ENCODE measurements around the gene GIMAP5.

GIMAP5 gene

DNA sequence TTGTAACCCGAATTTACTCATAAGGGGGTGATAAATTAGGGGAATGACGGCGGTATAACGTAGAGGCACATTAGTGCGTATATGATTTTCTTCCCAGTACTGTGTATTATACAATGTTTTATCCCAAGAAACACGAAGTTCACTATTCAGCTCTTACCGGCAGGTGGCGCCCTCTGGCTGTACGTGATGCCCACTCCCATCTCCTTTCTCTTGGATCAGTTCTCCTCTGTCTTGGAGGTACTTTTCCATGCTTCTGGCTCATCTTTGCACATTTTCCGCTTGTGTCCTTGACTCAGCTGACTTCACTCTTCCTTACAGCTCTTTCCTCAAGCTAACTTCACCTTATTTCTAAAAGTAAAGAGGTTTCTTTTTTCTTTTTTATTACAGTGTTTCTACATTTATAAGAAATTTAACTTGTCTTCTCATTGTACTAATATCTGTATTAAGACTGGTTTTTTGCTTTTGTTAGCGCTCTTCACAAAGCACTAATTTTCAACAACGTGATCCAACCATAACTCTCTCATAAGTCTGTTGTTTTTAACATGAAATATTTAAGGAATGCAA lies 41.6 kb downstream of the GIMAP5 start:
- Histone ChIP-seq H3K27me3 (ENCODE audit: control insufficient read depth, insufficient read depth, low read length) (no peaks in the 10 kb centered on the region), H3K9me3 (ENCODE audit: control insufficient read depth, low read depth, low read length) (no peaks in the 10 kb centered on the region), H3K27ac (ENCODE audit: low read length) (no peak overlapping the region), H3K36me3 (ENCODE audit: control insufficient read depth, low read depth, low read length) (no peaks in the 10 kb centered on the region), H3K4me1 (ENCODE audit: control insufficient read depth, low read depth, low read length) (no peaks in the 10 kb centered on the region), H3K4me3 (ENCODE audit: low read length) (no peak overlapping the region), H3K9ac (ENCODE audit: low read length) (no peak overlapping the region)

DNA sequence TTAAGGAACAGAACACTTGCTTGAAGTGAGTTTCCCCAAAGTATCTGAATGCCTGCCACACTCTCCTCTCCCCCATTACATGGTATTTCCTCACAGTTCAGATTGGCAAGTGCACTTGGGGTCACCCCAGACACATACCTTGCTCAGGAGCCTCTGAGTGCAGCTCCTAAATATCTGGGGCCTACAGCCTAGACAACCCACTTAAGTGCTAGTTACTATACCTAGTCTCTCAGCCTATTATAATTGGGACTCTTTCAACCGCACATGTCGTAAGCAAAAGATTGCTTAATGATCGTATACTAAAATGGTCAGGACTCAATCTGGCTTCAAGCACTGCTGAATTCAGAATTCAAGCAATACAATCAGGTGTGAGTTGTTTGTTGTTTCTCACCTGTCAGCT lies 43.1 kb downstream of the GIMAP5 start:
- Histone ChIP-seq H3K27me3 (ENCODE audit: control insufficient read depth, insufficient read depth, low read length) (no peaks in the 10 kb centered on the region), H3K9me3 (ENCODE audit: control insufficient read depth, low read depth, low read length) (no peaks in the 10 kb centered on the region), H3K4me1 (ENCODE audit: control insufficient read depth, low read depth, low read length) (no peaks in the 10 kb centered on the region), H3K9ac (ENCODE audit: low read length) (no peak overlapping the region), H3K27ac (ENCODE audit: low read length) (no peak overlapping the region), H3K36me3 (ENCODE audit: control insufficient read depth, low read depth, low read length) (no peaks in the 10 kb centered on the region), H3K4me3 (ENCODE audit: low read length) (no peak overlapping the region)

DNA sequence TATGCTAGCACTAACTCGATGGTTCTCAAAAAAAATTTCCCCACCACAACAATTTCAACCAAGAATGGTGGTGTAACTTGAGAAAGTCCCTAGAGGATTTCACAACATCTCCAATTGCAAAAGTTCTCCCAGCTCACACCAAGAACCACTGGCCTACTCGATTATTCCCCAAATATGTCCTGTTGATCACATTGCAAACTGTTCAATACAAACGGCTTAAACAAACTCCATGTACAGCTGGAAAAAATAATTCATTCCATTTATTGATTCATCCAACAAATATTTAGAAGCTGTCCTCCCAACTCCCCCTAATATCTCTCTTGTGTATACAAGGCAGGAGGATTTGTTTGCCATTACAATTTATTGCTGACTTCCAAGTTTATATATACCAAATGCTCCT lies 43.9 kb downstream of the GIMAP5 start:
- H3K36me3 ChIP-seq (ENCODE audit: control insufficient read depth, low read depth, low read length): no peaks in the 10 kb centered on the region
- H3K27me3 ChIP-seq (ENCODE audit: control insufficient read depth, insufficient read depth, low read length): no peaks in the 10 kb centered on the region
- no peaks in the 10 kb centered on the region for H3K4me1 ChIP-seq (ENCODE audit: control insufficient read depth, low read depth, low read length)
- H3K27ac ChIP-seq (ENCODE audit: low read length): no peak overlapping the region
- no peak overlapping the region for H3K4me3 ChIP-seq (ENCODE audit: low read length)
- H3K9ac ChIP-seq (ENCODE audit: low read length): no peak overlapping the region
- no peaks in the 10 kb centered on the region for H3K9me3 ChIP-seq (ENCODE audit: control insufficient read depth, low read depth, low read length)

GRCh38 chr7:150781961-150782360 lies 44.7 kb downstream of the GIMAP5 start:
- Histone ChIP-seq H3K9me3 (ENCODE audit: control insufficient read depth, low read depth, low read length) (no peaks in the 10 kb centered on the region), H3K27me3 (ENCODE audit: control insufficient read depth, insufficient read depth, low read length) (no peaks in the 10 kb centered on the region), H3K27ac (ENCODE audit: low read length) (no peak overlapping the region), H3K4me3 (ENCODE audit: low read length) (no peak overlapping the region), H3K36me3 (ENCODE audit: control insufficient read depth, low read depth, low read length) (no peaks in the 10 kb centered on the region), H3K4me1 (ENCODE audit: control insufficient read depth, low read depth, low read length) (no peaks in the 10 kb centered on the region), H3K9ac (ENCODE audit: low read length) (no peak overlapping the region)

DNA sequence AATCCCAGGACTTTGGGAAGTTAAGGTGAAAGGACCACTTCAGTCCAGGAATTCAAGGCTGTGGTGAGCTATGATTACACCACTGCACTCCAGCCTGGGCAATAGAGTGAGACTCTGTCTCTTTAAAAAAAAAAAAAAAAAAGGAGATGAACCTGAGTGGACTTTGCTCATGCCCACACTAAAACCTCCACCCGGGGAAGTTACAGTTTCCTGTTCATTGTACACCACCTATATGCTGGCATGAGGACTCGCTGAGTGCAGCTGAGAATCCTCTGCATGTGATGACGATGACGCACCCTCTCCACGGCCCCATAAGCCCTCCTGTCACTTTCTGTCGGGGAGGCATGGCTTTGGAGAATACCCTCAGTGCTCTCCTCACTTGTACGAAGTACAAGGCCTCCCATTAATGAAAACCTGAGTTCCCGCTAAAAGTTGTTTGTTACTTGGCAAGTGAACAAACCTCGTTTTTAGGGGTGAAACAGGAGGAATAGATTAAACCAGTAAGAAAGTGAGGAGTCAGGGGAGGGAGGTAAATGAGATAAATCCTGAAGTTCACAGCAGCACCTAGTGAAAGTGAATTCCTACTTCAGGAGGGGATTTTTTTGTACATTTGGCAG lies 47.0 kb downstream of the GIMAP5 start:
- Histone ChIP-seq H3K9ac (ENCODE audit: low read length) (no peak overlapping the region), H3K27ac (ENCODE audit: low read length) (no peak overlapping the region), H3K9me3 (ENCODE audit: control insufficient read depth, low read depth, low read length) (no peaks in the 10 kb centered on the region), H3K36me3 (ENCODE audit: control insufficient read depth, low read depth, low read length) (no peaks in the 10 kb centered on the region), H3K4me3 (ENCODE audit: low read length) (no peak overlapping the region), H3K4me1 (ENCODE audit: control insufficient read depth, low read depth, low read length) (no peaks in the 10 kb centered on the region), H3K27me3 (ENCODE audit: control insufficient read depth, insufficient read depth, low read length) (no peaks in the 10 kb centered on the region)

DNA sequence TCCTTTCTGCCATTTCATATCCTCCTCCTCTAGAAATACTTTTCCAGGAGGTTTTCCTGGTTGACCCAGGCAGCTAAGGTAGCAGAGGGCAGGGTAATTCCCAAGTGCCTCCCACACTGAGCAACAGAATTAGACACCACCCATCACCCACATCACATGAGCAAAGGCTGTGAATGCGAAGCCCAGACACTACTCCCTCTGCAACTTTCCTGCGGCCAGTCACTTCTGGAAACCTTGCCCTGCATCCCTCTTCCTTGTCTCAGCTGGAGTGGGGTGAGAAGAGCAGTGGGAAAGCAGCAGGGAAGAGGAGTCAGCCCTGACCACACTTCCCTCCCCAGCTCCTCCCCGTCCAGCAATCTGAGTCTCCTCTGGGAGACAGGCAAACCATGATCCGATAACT lies 47.7 kb downstream of the GIMAP5 start:
- H3K36me3 ChIP-seq (ENCODE audit: control insufficient read depth, low read depth, low read length): no peaks in the 10 kb centered on the region
- no peaks in the 10 kb centered on the region for H3K4me1 ChIP-seq (ENCODE audit: control insufficient read depth, low read depth, low read length)
- H3K27me3 ChIP-seq (ENCODE audit: control insufficient read depth, insufficient read depth, low read length): no peaks in the 10 kb centered on the region
- no peak overlapping the region for H3K4me3 ChIP-seq (ENCODE audit: low read length)
- no peak overlapping the region for H3K9ac ChIP-seq (ENCODE audit: low read length)
- H3K27ac ChIP-seq (ENCODE audit: low read length): no peak overlapping the region
- no peaks in the 10 kb centered on the region for H3K9me3 ChIP-seq (ENCODE audit: control insufficient read depth, low read depth, low read length)

DNA sequence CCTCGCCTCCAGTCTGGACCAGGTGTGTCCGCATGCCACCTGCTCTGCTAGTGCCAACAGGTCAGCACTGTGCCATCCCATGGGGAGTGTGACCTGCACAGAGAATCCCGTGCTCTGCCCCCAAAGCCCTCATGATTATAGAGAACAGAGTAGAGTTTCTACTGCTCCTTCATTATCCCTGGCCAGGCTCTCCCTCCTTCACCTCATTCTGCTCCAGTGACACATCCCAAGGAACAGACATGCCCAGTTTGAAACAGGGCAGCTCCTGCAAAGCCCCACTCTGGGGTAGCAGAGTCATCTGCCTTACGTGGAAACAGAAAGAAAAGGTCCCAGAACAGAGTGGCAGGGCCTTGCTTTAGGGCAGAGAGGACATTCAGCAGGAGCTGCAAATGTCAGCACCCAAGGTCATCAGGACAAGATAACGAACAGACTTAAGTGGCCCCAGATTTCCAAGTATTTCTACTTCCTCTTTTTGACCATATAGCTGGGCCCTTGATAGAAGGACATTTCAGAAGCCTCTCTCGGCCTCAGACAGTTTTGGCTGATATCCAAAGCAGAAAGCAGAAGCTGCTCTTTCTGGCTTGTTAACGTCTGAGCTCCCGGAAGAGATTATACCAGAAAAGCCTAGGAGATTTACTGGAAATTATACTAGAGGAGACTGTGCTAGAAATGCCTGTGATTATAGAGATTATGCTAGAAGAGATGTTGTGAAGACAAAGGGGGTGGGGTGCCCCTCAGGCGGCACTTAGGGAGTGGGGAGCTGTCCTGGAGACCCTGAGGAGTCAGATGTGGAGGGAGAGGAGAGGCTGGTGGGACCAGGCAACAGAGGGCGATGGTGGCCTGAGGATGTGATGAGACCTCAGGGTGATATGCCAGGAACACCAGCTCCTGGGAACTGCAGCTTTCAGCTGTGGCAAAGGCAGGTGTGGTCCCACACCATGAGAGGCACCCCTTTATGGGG lies 50.4 kb downstream of the GIMAP5 start:
- Histone ChIP-seq H3K9me3 (ENCODE audit: control insufficient read depth, low read depth, low read length) (no peaks in the 10 kb centered on the region), H3K27me3 (ENCODE audit: control insufficient read depth, insufficient read depth, low read length) (no peaks in the 10 kb centered on the region), H3K27ac (ENCODE audit: low read length) (no peak overlapping the region)

GRCh38 chr7:150788474-150789269 lies 51.5 kb downstream of the GIMAP5 start:
- Histone ChIP-seq H3K27ac (ENCODE audit: low read length) (no peak overlapping the region), H3K27me3 (ENCODE audit: control insufficient read depth, insufficient read depth, low read length) (no peaks in the 10 kb centered on the region), H3K4me1 (ENCODE audit: control insufficient read depth, low read depth, low read length) (no peaks in the 10 kb centered on the region), H3K36me3 (ENCODE audit: control insufficient read depth, low read depth, low read length) (no peaks in the 10 kb centered on the region), H3K9ac (ENCODE audit: low read length) (no peak overlapping the region), H3K4me3 (ENCODE audit: low read length) (no peak overlapping the region), H3K9me3 (ENCODE audit: control insufficient read depth, low read depth, low read length) (no peaks in the 10 kb centered on the region)

More for the DNA sequence above, 50.4 kb downstream of the GIMAP5 start:
- Histone ChIP-seq H3K36me3 (ENCODE audit: control insufficient read depth, low read depth, low read length) (no peaks in the 10 kb centered on the region), H3K9ac (ENCODE audit: low read length) (no peak overlapping the region), H3K4me1 (ENCODE audit: control insufficient read depth, low read depth, low read length) (no peaks in the 10 kb centered on the region), H3K4me3 (ENCODE audit: low read length) (no peak overlapping the region)

- no peaks in the 10 kb centered on the region for H3K27me3 ChIP-seq (ENCODE audit: control insufficient read depth, insufficient read depth, low read length)
- H3K9me3 ChIP-seq (ENCODE audit: control insufficient read depth, low read depth, low read length): no peaks in the 10 kb centered on the region
- no peak overlapping the region for H3K27ac ChIP-seq (ENCODE audit: low read length)
- no peaks in the 10 kb centered on the region for H3K4me1 ChIP-seq (ENCODE audit: control insufficient read depth, low read depth, low read length)
- no peak overlapping the region for H3K4me3 ChIP-seq (ENCODE audit: low read length)
- no peak overlapping the region for H3K9ac ChIP-seq (ENCODE audit: low read length)
- no peaks in the 10 kb centered on the region for H3K36me3 ChIP-seq (ENCODE audit: control insufficient read depth, low read depth, low read length)
Observed at GRCh38 chr7:150790416-150791075, 53.3 kb downstream of the GIMAP5 start.

DNA sequence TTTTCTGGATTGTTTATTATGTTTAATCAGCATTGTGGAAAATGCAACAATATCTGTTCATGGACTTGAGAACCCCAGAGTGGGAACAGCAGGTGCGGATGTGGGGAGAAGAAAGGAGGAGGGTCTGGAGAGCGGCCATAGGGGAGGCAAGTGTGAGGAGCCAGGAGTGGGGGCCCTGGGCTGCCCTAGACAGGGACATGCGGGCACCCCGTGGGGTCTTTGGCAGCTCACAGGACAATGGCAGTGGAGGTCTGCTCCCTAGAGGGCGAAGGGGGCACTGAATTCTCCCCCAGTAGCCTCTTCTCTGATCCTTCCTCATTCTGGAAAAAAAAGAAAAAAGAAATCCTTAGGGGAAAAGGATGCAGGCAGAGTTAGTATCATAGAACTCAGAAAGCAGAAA lies 54.1 kb downstream of the GIMAP5 start:
- H3K4me3 ChIP-seq (ENCODE audit: low read length): no peak overlapping the region
- H3K9ac ChIP-seq (ENCODE audit: low read length): no peak overlapping the region
- no peaks in the 10 kb centered on the region for H3K4me1 ChIP-seq (ENCODE audit: control insufficient read depth, low read depth, low read length)
- no peaks in the 10 kb centered on the region for H3K36me3 ChIP-seq (ENCODE audit: control insufficient read depth, low read depth, low read length)
- peaks cover 2% of the 10 kb centered on the region for H3K27me3 ChIP-seq (ENCODE audit: control insufficient read depth, insufficient read depth, low read length)
- no peak overlapping the region for H3K27ac ChIP-seq (ENCODE audit: low read length)
- no peaks in the 10 kb centered on the region for H3K9me3 ChIP-seq (ENCODE audit: control insufficient read depth, low read depth, low read length)

Data from iPS-18a (cell line).